H1 (cell line): Measurements from ENCODE around the gene PGBD5. TPM values are rescaled to one million over a fixed set of nuclear protein-coding genes. Genes with fewer than 3 reads are reported as not detected.

Experiments
- ASH2L ChIP-seq: fragments of 200-600, 300-600 bp; sonication (generic); IDR thresholded peaks from one replicate; pipeline ENCODE4 v1.7.1; 2017; ENCODE audit warnings: low read length
- NRF1 ChIP-seq: IDR thresholded peaks from 2 replicates; pipeline ENCODE4 v1.6.1; 2011; ENCODE audit warnings: mild to moderate bottlenecking, low read depth, low read length, improper control_type of control experiment
- polyA plus RNA-seq, 7 experiments: library from polyadenylated mRNA; depleted of rRNA in 3 of 7; stranded (reverse) in 5 of 7; unstranded in 2 of 7; fragments of >200 nt in 5 of 7; fragments of 200-250 nt in 2 of 7; gene quantifications; 1 replicate in 5 of 7; 2 replicates in 1 of 7; 4 replicates in 1 of 7; pipeline versions ENCODE4 v1.2.1 to v1.2.3, GENCODE V29; 2011 to 2013; ENCODE audit warnings: missing spikeins in 2 of 7, mixed read lengths in 2 of 7
- total RNA-seq: library from RNA; stranded (reverse); fragmentation: NEBNext Ultra II Directional; extraction: Animal tissue kit (Norgen Biotek cat#: 25700); gene quantifications from 2 replicates; pipeline ENCODE4 v1.2.1, GENCODE V29; 2021
- TF ChIP-seq, protein P1 (sequence below): fragments of 300-600 bp; sonication (generic); IDR thresholded peaks from 2 replicates; pipeline ENCODE4 v1.7.1; 2012; ENCODE audit warnings: low read length, moderate library complexity, mild to moderate bottlenecking, inconsistent platforms; ENCODE audit not compliant: insufficient replicate concordance

The PGBD5 gene
- total and polyA plus RNA-seq, 2 of the 8 experiments (the other 6 are each of a cell fraction or from before 2014, with no cell fraction given) = 16.3 to 18.4 TPM

- TF ChIP-seq, protein P1, sequence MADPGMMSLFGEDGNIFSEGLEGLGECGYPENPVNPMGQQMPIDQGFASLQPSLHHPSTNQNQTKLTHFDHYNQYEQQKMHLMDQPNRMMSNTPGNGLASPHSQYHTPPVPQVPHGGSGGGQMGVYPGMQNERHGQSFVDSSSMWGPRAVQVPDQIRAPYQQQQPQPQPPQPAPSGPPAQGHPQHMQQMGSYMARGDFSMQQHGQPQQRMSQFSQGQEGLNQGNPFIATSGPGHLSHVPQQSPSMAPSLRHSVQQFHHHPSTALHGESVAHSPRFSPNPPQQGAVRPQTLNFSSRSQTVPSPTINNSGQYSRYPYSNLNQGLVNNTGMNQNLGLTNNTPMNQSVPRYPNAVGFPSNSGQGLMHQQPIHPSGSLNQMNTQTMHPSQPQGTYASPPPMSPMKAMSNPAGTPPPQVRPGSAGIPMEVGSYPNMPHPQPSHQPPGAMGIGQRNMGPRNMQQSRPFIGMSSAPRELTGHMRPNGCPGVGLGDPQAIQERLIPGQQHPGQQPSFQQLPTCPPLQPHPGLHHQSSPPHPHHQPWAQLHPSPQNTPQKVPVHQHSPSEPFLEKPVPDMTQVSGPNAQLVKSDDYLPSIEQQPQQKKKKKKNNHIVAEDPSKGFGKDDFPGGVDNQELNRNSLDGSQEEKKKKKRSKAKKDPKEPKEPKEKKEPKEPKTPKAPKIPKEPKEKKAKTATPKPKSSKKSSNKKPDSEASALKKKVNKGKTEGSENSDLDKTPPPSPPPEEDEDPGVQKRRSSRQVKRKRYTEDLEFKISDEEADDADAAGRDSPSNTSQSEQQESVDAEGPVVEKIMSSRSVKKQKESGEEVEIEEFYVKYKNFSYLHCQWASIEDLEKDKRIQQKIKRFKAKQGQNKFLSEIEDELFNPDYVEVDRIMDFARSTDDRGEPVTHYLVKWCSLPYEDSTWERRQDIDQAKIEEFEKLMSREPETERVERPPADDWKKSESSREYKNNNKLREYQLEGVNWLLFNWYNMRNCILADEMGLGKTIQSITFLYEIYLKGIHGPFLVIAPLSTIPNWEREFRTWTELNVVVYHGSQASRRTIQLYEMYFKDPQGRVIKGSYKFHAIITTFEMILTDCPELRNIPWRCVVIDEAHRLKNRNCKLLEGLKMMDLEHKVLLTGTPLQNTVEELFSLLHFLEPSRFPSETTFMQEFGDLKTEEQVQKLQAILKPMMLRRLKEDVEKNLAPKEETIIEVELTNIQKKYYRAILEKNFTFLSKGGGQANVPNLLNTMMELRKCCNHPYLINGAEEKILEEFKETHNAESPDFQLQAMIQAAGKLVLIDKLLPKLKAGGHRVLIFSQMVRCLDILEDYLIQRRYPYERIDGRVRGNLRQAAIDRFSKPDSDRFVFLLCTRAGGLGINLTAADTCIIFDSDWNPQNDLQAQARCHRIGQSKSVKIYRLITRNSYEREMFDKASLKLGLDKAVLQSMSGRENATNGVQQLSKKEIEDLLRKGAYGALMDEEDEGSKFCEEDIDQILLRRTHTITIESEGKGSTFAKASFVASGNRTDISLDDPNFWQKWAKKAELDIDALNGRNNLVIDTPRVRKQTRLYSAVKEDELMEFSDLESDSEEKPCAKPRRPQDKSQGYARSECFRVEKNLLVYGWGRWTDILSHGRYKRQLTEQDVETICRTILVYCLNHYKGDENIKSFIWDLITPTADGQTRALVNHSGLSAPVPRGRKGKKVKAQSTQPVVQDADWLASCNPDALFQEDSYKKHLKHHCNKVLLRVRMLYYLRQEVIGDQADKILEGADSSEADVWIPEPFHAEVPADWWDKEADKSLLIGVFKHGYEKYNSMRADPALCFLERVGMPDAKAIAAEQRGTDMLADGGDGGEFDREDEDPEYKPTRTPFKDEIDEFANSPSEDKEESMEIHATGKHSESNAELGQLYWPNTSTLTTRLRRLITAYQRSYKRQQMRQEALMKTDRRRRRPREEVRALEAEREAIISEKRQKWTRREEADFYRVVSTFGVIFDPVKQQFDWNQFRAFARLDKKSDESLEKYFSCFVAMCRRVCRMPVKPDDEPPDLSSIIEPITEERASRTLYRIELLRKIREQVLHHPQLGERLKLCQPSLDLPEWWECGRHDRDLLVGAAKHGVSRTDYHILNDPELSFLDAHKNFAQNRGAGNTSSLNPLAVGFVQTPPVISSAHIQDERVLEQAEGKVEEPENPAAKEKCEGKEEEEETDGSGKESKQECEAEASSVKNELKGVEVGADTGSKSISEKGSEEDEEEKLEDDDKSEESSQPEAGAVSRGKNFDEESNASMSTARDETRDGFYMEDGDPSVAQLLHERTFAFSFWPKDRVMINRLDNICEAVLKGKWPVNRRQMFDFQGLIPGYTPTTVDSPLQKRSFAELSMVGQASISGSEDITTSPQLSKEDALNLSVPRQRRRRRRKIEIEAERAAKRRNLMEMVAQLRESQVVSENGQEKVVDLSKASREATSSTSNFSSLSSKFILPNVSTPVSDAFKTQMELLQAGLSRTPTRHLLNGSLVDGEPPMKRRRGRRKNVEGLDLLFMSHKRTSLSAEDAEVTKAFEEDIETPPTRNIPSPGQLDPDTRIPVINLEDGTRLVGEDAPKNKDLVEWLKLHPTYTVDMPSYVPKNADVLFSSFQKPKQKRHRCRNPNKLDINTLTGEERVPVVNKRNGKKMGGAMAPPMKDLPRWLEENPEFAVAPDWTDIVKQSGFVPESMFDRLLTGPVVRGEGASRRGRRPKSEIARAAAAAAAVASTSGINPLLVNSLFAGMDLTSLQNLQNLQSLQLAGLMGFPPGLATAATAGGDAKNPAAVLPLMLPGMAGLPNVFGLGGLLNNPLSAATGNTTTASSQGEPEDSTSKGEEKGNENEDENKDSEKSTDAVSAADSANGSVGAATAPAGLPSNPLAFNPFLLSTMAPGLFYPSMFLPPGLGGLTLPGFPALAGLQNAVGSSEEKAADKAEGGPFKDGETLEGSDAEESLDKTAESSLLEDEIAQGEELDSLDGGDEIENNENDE = no peak
- TF ChIP-seq ASH2L = no peak
- no peak for TF ChIP-seq NRF1
Observed at GRCh38 chr1:230299191-230300006, 126.7 kb downstream of the PGBD5 start (continued).
